IPS-NIHi11 (cell line): Measurements from ENCODE around the gene SLC6A1.

Experiments
- DNase-seq: peaks from one replicate; pipeline ENCODE4 v3.0.0; 2012; ENCODE audit warnings: mixed read lengths, low spot score

The SLC6A1 gene

DNA sequence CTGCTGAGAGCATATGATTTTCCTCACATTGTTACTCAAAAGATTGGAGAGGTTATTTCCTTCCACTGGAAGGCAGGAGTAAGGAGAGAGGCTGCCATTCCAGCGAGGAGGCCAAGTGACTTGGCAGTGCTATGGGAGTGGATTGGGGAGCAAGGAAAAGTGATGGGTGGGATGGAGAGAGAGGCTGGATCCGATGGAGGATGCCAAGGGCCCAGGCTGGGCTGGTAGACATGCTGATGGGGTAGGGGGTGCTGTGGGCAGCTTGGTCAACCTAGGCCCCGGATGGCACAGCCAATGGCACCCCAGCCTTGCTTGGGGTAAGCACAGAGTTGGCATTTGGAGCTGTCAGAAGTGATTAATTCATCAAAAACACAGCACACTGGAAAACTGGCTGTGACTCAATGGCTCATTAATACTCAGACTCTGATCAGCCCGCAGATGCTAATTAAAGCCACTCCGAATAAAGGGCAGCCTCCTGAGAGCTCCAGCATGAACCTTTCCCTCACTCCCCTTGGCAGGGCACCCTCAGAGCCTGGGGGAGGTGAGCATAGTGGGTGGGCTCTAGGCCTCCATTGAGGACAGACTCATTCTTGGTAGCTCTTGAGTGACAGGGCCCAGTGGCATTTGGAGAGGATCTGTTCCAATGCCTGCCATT, 22.1 kb upstream of the SLC6A1 start:
- no peak for DNase-seq

DNA sequence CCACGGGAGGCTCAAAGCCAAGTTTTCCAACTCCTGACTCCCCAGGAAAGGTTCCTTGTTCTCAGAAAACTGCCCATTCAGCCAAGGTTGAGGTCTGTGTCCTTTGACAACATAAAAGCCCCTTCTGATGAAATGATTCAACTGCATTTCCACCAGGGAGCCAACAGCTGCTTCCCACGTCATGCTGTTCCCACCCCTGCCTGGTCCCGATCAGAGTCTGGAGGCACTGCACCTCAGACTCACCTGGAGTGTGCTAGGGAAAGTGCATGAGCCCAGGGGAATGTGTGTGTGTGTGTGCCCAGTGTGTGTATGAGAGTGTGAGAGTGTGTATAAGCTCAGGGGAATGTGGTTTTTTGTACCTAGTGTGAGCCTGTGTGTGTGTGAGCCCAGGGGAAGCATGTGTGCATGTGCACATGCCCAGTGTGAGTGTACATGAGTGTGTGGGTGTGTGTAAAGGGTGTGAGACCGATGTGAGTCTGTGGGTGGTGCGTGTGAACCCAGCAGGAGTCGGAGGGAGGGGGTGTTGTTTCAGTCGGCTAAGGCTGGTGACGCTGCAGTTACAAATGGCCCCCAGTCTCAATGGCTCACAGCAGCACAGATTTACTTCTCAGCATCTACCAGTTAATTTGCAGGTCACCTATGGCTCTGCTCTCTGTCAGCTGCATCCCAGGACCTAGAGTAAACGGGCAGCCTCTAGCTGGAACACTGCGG, 20.3 kb upstream of the SLC6A1 start:
- DNase-seq: no peak

DNA sequence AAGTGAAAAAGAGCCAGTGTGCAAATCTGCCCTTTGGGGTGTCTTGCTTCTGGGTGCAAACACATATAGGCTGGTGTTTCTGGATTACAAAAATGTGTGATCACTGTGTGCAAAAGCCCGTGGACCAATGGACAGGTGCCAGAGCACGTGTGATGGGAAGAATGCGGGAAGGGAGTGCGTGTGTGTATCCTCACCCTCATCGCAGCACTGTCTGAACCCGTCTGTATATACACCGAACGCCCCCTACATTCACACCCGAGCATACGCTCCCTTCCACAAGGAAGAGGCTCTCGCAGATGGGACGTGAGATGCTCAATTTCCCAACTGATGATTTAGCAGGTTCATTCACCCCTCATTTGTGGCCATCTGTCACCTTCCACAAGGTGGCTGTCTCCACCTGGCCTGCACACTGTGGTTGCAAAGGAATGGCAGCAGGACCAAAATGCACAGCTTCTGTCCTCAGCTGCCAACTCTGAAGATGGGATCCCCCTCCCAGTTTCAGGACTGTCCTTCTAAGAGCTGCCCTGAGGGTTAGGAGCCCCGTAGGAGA, 19.4 kb upstream of the SLC6A1 start:
- no peak for DNase-seq

DNA sequence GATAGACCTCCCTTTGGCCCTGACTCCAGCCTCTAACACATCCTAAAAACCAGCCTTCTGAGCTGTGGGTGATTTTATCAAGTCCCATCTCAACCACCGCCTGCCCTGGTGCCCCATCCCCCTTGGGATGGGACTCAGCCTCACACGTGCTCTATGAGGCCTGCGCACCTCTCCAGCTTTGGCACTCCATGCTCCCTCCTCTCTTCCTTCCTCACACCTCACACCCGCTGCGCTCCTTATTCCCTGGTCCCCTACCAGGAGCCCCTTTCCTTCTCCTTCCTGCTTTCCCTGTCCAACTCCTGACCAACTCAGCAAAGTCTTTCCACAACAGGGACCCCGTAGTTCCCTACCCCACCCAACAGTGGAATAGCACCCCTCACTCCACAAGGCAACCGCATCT, 18.4 kb upstream of the SLC6A1 start:
- no peak for DNase-seq

DNA sequence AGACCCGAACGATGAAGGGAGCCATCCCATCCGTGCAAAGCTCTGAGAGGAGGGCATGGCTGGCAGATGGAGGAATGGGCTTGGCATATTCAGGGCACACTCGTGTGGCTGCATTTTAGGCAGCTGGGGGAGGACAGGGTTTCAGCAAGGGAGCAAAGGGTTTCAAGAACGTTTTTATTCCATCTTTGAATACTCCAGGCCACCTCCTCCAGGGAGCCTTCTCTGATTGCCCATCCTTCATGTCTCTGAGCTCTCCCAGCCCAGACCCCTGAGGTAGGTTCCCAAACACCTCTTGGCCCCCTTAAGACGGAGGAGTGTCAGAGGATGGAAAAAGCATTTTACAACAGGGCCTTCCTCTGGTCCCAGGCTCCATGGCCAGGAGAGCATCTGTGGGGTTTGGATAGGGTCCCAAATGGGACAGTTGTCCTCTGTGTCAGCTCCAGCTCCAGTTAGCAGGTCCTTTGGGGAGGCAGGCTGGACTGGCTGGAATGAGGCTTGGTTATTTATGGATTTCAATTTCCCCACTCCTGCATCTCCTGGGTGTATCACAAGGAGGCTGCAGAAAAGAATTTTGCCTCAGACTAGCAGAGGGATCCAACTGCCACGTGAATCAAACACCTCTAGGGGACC, 17.7 kb upstream of the SLC6A1 start:
- no peak for DNase-seq

DNA sequence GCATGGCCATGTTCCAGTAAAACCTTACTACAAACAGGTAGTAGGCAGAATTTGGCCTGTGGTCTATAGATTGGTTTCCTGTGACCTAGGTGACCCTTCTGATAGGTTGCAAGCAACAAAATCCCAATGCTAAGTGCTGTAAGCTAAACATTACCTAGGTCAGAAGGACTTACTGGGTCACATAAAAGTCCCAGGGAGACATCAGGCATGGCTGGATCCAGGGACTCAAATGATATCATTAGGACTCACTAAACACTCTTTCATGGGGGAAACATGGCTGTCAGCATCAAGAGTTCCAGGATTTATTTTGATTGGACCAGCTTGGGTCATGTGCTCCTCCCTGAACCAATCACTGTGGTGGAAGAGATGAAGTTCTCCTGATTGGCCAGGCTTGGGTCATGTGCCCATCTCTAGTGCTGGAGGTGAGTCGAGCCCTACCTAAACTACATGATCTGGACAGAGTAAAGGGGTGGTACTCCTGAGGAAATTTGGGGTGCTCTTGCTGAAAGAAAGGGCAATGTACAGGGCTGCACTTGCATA, 16.8 kb upstream of the SLC6A1 start:
- no peak for DNase-seq

DNA sequence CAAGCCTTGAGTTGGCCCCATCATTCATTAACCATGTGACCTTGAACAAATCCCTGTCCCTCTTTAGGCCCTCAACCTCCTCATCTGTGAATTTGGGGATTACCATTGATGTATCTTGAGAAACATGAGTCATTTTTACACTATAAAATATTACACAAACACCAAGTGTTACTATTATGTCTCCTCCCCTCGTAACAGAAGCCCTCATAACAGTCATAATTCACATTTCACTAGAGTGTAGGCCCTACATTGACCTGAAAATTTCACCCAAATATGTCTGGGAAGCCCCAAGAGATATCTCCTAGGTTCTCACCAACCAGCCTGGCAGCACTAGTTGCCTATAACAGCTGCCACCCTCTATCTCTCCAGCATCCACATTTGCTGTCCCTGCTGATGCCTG, 15.8 kb upstream of the SLC6A1 start:
- no peak for DNase-seq

DNA sequence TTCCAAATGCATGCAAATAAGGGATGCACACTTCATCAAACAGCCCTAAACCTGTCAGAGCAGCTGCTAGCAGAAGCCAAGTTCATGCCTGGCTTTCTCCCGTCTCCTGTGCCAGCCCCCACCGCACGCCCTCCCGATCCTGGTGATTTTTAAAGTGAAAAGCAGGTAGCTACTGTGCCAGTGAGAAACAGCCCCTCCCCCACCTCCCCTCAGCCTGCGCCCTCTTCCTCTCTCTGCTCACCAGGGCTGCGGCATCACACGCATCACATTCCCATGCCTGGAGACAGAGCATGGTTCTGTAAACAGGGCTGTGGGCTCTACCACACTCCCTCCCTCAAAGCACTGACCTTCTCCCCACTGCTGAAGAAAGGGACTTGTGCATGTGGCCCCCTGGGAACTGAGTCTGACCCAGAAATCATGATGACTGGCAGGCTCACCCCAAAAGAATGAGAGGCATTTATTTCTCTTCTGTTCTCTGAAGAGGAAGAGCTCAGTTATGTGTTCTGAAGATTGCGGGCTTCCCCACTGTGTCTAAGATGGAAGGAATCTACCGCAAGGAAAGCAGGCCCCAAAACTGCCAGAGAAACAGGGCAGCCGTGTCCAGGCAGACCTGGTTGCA, 14.5 kb upstream of the SLC6A1 start:
- DNase-seq: peak; percentile 36

DNA sequence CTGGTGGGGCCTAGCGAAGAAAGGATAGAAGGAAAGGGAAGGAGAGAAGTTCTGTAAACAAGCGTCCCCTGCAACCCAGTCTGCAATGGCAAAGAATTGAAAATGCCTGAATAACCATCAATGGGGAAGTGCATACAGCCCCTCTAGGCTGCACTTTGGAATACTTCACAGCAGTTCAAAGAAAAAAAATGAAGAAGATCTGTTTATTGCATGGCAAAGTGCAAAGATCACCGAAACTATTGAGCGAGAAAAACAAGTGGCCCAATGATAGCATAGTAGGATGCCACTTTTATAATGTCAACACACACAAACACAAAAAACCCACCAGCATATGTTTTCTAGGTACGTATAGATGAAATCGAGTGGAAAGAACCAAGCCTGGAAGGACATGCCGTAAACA, 13.6 kb upstream of the SLC6A1 start:
- no peak for DNase-seq

DNA sequence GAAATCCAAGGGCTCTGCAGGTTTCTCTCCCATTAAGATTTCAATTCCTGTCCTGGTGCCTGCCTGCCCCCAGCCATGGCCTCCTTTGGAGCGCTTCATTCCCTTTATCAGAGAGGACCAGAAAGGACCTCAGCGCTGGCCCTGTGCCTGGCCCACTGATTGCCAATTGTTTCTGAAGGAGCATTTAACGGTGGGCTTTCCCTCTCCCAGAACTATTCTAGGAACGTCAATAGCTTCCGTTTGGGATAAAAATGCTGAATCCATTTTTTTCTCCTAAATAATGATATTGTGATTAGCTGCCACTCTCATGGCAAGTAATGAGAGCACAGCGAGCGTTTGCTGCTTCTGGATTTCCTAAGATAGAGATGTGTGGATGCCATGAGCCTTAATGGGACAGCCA, 12.2 kb upstream of the SLC6A1 start:
- DNase-seq: no peak

DNA sequence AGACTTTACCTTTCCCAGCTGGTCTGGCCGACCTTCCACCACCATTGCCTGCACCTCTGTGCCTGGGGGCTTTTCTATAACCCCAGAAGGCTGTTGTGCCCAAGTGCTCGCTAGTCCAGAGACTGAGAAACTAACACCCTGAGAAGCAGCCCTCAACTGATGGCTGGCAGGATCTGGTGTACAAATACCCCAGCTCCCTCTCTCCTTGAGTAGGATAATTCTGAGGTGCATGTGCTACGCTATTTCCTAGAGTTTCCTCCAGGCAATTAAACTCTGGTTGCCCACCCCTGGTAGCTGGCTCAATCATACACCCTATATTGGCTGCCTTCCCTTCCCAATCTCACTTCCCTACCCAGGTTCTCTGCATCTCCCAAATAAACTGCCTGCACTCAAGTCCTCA, 11.5 kb upstream of the SLC6A1 start:
- DNase-seq: no peak

DNA sequence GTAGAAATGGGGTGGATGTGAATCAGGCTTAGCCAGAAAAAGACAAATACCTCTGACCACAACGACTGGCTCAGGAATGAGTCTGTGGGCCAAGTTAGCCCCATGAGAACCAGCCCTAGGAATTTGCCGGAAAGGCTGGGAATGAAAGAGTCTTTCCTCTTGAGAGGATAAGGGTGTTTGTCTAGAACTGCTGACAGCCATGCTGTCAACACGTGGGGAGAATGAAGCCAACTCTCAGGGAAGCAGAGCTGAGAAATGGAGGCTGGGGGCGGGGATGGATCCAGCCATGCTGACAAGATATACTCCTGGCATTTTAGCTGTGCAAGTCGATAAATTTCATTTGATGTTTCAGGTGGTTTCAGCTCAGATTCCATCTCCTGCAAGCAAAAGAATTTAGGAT, 10.6 kb upstream of the SLC6A1 start:
- DNase-seq: no peak

DNA sequence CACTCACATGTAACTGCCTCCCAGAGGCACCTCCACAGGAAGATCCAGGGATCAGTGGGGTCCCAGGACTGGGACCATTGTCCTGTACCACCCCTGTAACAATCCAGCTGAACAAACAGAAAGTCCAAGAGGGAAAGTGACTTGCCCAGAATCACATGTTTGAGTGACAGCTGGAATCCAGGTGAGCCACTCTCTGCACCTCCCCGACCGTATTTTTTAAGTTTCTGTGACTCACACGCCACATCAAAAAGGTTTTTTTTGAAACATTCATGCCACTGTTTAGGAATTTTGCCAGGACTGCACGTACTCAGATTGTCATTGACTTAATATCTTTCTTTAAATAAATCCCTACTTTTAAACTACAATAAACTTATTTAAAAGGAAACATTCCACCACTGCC, 9.8 kb upstream of the SLC6A1 start:
- DNase-seq: no peak

DNA sequence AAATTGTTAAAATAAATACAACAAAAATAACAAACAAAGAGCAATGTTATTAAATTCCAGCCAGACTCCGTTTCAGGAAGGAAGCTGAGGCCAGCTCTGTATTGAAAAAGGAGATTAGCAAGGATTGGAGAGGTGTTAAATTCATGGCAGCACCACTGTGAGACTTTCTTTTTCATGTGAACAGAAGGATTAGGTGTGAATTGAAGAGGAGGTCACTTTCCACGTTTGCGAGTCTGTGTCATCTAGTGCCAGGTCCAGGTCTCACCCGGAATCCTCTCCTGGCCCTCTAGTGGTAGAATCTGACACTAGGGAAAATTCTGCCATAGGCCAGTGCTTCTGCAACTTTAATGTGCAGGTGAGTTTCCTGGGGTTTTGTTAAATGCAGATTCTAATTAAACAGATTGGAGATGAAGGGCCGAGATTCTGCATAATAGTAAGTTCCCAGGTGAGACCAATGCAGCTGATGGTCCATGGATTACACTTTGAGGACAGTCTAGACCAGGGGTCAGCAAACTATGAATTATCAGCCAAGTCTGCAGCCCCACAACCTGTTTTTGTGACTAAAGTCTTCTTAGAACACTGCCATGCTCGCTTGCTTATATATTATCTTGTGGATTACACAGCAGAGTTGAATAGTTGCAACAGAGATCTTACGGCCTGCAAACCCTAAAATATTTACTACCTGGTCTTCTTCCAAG, 9.2 kb upstream of the SLC6A1 start:
- DNase-seq: peak; percentile 74

DNA sequence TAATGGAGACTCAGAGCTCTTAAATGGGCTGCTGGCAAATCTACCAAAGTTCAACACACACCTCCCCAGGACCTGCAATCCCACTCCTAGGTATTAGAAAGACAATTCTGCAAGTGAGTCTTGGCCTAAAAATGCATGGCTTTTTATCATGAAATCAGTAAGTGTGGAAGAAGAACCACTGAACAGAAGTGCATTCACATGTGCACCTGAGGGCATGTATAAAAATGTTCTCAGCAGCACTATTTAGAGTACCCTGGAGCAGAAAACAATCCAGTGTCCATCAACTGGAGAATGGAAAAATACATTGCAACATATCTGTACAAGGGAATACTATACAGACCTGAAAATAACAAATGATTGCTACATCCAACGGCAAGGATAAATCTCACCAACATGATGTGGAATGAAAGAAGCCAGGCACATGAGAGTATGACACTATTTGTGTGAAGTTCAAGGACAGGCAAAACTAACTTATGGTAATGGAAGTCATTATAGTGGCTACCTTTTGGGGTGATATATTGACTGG, 8.1 kb upstream of the SLC6A1 start:
- DNase-seq: no peak

DNA sequence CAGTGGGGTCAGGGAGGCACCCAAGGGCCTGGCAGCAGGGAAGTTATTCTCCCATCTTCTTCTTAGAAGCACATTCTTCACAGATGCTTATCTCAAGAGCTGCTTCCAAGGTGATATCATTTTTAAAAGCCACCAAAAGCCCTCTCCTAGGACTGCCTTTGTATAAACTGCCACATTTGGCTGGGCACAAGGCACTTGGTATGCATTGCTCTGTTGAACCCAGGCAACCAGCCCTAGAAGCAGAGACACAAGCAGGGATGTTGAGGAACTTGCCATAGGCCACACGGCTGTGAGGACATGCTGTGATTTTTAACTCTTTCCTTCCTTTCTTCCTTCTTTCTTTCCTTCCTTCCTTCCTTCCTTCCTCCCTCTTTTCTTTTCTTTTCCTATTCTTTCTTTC, 7.4 kb upstream of the SLC6A1 start:
- DNase-seq: no peak

DNA sequence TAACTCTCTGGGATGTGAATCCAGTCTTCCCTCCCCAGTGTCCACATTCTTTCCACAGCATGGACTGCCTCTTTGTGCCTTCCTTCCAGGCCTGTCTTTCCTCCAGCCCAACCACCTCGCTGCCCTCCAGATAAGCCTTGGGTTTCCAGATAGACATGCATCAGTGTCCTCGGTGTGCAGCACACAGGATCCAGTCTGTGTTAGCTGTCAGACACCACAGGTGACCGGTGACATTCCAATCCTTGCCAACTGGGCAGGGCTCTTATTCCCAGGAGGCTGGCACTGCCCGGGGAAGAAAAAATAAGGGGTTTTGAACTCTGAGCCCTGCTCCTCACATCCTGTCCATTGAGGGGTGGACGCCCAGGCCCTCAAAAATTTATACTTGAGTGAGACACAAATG, 6.0 kb upstream of the SLC6A1 start:
- no peak for DNase-seq

DNA sequence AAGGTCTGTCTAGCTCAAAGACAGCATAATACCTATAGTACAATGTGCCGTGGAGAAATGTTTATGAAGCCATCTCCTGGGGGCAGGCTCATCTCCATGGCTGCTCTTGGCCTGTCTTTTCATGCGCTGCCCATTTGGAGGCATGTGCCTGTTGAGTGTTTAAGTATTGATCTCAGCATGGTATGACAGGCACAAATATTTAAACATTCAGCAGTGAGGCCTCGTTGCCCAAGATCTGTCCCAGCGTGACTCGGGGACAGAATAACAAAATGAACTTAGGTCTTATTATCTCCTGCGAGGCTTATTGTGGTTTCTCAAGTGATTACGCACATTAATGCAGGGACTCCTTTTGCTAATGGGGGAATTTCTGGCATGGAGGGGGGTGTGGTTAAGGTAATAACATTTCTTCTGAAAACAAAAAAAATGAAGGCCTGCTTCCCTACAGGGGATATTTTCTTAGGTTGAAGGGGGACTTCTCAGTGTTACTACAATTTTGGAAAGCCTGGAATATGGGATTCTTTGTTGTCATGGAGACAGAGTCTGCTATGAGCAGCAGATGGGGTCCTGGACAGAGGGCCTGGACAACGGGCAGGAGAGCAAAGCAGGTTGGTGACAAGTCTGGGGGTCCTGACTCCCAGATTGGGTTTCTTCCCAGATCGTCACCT, 4.4 kb upstream of the SLC6A1 start:
- no peak for DNase-seq

DNA sequence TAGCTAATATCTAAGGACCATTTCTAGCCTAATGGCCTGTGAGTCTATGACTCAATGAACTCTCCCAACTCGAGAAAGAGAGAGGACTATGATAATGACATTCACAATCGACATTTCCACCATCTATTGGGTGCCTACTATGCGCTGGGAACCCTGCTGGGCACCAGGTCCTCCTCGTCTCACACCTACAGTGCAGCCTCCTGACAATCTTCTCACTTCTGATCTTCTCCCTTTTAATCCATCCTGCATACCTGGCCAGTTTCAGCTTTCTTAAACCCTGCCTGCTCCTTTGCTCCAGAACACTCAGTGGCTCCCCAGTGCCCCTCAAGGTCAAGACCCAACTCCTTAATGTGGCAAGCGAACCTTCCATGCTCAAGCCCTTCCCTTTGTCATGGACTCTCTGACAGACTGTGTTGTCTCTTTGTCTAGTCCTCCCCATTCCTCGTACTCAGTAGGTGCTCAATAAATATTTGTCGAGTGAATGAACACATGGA, 3.5 kb upstream of the SLC6A1 start:
- no peak for DNase-seq

DNA sequence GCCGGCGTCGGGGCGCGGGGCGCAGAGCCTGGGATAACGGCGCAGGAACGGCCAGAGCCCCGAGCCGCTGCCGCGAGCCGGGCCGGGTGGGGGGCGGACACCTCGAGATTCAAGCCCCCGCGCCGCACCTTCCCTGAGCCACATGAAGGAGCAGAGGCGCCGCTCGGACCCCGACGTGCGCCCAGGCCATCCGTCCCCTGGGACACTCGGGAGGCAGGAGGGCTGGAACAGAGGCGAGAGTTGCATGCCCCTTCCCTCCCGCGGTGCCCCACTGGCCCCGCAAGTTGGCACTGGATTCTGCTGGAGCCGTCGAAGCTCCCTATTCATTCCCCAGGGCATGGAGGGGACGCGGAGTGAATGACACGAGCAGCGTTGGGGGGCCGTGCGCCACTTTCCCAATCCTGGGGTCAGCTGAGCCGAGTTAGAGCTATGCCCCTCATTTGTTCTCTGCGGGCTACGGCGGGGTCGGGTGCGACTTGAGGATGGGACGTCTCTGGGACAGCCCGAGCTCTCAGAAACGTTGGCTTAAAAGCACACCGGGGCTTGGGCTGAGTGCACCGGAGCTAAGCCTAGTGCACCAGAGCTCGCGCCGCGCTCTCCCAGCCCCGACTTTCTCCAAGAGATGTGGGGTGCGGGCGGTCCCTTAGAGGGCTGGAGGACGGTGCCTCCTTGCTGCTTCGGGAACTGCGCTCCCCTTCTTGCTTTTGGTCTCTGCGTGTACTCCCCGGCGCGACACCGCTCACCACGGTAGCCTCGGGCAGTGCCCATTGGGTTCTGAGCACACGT, 588 bp downstream of the SLC6A1 start:
- DNase-seq: no peak
